ENCODE measurements around the gene KCNE4. TPM values are rescaled to one million over a fixed set of nuclear protein-coding genes. Genes with fewer than 3 reads are reported as not detected.

KCNE4 gene
- total and polyA plus RNA-seq, 4 donors = 0.19 to 0.42 (median 0.31) TPM

- H3K36me3 ChIP-seq (ENCODE audit: control insufficient read depth in 4 of 4, insufficient read depth in 3 of 4, low read depth in 1 of 4, low read length in 3 of 4) = no peaks in the 10 kb centered on the region
- WGBS = 75% methylated on average over 4 of the region's 4 CpGs
- H3K4me3 ChIP-seq (ENCODE audit: low read depth in 1 of 3, low read length in 3 of 3) = no peak overlapping the region
- no peak overlapping the region for H3K9ac ChIP-seq (ENCODE audit: low read depth in 1 of 2, low read length in 2 of 2)
- H3K9me3 ChIP-seq (ENCODE audit: control insufficient read depth in 4 of 4, low read length in 3 of 4) = no peaks in the 10 kb centered on the region
- no peaks in the 10 kb centered on the region for H3K4me1 ChIP-seq (ENCODE audit: control insufficient read depth in 4 of 4, insufficient read depth in 4 of 4, low read length in 3 of 4)
- H3K27me3 ChIP-seq (ENCODE audit: control insufficient read depth in 4 of 4, insufficient read depth in 4 of 4, low read length in 3 of 4) = no peaks in the 10 kb centered on the region
- TF ChIP-seq NR2F2 (IDR thresholded peaks at IDR 0.05) (peak; percentile 53), EGR1 (IDR thresholded peaks at IDR 0.05; ENCODE audit: low read depth in 2 of 2) (no peak), FOXA1 (IDR thresholded peaks at IDR 0.05) (no peak), HNF4G (IDR thresholded peaks at IDR 0.05) (no peak)
- peak overlapping the region in 1 of 2 donors; percentile 40 for H3K27ac ChIP-seq (ENCODE audit: low read depth in 1 of 2, low read length in 2 of 2)
- DNase-seq (ENCODE audit: low spot score) = no peak
Observed at GRCh38 chr2:223057569-223057968, 5.6 kb downstream of the KCNE4 start.

- DNase-seq (ENCODE audit: low spot score) = no peak
- Histone ChIP-seq H3K27me3 (ENCODE audit: control insufficient read depth in 4 of 4, insufficient read depth in 4 of 4, low read length in 3 of 4) (no peaks in the 10 kb centered on the region), H3K9me3 (ENCODE audit: control insufficient read depth in 4 of 4, low read length in 3 of 4) (no peaks in the 10 kb centered on the region), H3K27ac (ENCODE audit: low read depth in 1 of 2, low read length in 2 of 2) (no peak overlapping the region), H3K9ac (ENCODE audit: low read depth in 1 of 2, low read length in 2 of 2) (no peak overlapping the region), H3K36me3 (ENCODE audit: control insufficient read depth in 4 of 4, insufficient read depth in 3 of 4, low read depth in 1 of 4, low read length in 3 of 4) (no peaks in the 10 kb centered on the region), H3K4me1 (ENCODE audit: control insufficient read depth in 4 of 4, insufficient read depth in 4 of 4, low read length in 3 of 4) (no peaks in the 10 kb centered on the region), H3K4me3 (ENCODE audit: low read depth in 1 of 3, low read length in 3 of 3) (no peak overlapping the region)
- 45% methylated on average over 2 of the region's 2 CpGs for WGBS
- TF ChIP-seq FOXA2 (IDR thresholded peaks at IDR 0.05) (no peak), YY1 (IDR thresholded peaks at IDR 0.05) (no peak), RAD21 (IDR thresholded peaks at IDR 0.05) (no peak), EGR1 (IDR thresholded peaks at IDR 0.05; ENCODE audit: low read depth in 2 of 2) (no peak), RXRA (IDR thresholded peaks at IDR 0.05) (no peak), NR2F2 (IDR thresholded peaks at IDR 0.05) (no peak), REST (IDR thresholded peaks at IDR 0.05) (no peak), ATF3 (IDR thresholded peaks at IDR 0.05) (no peak), FOXA1 (IDR thresholded peaks at IDR 0.05) (no peak), HNF4A (conservative IDR thresholded peaks at IDR 0.05) (no peak), ZBTB33 (IDR thresholded peaks at IDR 0.05) (no peak), CTCF (IDR thresholded peaks at IDR 0.05; ENCODE audit: low read depth, low read length, missing input control) (no peak), GABPA (IDR thresholded peaks at IDR 0.05 in 1 of 2, conservative IDR thresholded peaks at IDR 0.05 in 1 of 2) (no peak), TAF1 (conservative IDR thresholded peaks at IDR 0.05) (no peak), HNF4G (IDR thresholded peaks at IDR 0.05) (no peak), JUND (IDR thresholded peaks at IDR 0.05) (no peak), MAX (IDR thresholded peaks at IDR 0.05) (no peak), SP1 (IDR thresholded peaks at IDR 0.05) (no peak)
Observed at GRCh38 chr2:223058952-223059716, 7.1 kb downstream of the KCNE4 start.

All from liver (tissue), 9 donors.